HG03354 (cell line): Measurements from ENCODE around the gene AARS2.
A peak's percentile ranks its signal among the peaks of the same experiment; 100 is the strongest.
"Not testable (repeated sequence)": the region's sequence is repeated elsewhere in the genome, so short reads cannot be mapped to it uniquely, and the experiment has no call there.

ENCODE experiments used
- ATAC-seq: cut with Tn5 transposase; IDR thresholded peaks from one replicate; pipeline ENCODE4 v1.9.1; 2021; ENCODE audit warnings: mild to moderate bottlenecking; ENCODE audit not compliant: unreplicated experiment, poor library complexity, severe bottlenecking

AARS2 gene

GRCh38 chr6:44312901-44313788, at the start of gene AARS2:
AARS2 (minus strand) TSS chr6:44313347; CDS start chr6:44313323, 24 bp downstream.
- ATAC-seq: peak; percentile 94

GRCh38 chr6:44361947-44362346, 48.8 kb upstream of the AARS2 start:
- ATAC-seq: no peak

DNA sequence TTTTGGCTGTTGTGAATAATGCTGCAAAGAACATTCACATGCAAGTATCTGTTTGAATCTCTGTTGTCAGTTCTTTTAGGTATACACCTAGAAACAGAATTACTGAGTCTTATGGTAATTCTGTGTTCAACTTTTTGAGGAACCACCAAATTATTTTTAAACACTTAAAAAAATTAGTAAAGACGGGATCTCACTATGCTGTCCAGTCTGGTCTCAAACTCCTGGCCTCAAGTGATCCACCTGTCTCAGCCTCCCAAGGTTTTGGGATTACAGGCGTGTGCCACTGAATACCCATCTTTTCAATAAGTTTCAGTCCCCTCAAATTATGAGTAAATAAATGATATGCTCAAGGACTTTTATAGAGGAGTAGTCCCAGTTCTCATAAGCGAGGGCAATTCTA, 46.8 kb upstream of the AARS2 start:
- ATAC-seq: no peak

DNA sequence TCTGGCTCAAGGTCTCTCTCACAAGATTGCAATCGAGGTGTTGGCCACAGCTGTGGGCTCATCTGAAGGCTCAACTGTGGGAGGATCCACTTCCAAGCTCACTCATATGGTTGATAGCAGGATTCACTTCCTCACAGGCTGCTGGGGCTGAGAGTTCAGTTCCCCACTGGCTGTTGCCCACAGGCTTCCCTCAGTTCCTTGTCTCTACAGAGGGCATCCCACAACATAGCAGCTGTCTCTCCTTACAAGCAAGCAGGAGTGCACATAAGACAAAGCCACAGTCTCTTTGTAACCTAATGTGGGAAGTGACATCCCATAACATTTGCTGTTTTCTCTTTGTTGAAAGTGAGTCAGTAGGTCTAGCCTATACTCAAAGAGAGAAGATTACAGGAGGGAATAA, 43.3 kb upstream of the AARS2 start:
- ATAC-seq: no peak

DNA sequence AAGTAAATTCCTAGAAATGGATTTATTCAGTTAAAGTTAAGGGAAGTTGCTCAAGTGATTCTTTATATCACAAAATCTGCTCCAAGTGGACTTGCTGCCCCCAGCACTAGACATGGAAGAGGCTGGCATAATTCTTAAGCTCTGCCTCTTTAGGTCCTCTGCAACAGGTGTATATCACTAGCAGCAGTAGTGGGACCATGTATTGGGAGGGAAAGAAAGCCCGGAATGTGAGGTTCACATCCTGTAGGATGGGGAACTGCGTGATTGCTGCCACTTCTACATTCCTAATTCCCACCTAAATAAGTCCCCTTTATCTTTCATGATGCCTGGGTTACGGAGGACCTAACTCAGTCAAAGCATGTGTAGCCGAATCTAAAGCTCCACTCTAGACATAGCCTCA, 42.5 kb upstream of the AARS2 start:
- no peak for ATAC-seq

DNA sequence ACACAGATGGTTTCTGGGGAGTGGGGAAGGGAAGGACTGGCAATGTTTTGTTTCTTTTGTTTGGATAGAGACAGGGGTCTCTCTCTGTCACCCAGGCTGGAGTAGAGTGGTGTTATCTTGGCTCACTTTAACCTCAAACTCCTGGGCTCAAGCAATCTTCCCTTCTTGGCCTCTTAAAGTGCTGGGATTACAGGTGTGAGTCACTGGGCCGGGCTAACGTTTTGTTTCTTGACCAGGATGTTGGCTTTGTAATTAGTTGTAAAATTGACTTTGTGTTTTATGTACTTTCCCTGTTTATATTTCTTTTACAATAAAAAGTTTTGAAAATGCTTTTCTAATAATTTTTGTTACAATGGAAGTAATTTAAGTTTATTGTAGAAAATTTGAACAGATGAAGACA, 40.2 kb upstream of the AARS2 start:
- ATAC-seq: no peak

GRCh38 chr6:44352259-44352658, 39.1 kb upstream of the AARS2 start:
- ATAC-seq: no peak

DNA sequence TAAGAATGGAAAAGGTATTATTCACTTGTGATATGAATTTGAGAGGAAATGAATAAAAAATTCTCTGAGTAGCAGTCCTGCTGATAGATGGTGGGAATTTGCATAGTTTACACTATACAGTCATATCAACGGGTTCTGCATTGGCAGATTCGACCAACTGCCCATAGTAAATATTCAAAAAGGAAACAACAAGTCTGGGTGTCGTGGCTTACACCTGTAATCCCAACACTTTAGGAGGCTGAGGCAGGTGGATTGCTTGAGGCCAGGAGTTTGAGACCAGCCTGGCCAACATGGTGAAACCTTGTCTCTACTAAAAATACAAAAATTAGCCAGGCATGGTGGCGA, 37.5 kb upstream of the AARS2 start:
- ATAC-seq: not testable (repeated sequence)

DNA sequence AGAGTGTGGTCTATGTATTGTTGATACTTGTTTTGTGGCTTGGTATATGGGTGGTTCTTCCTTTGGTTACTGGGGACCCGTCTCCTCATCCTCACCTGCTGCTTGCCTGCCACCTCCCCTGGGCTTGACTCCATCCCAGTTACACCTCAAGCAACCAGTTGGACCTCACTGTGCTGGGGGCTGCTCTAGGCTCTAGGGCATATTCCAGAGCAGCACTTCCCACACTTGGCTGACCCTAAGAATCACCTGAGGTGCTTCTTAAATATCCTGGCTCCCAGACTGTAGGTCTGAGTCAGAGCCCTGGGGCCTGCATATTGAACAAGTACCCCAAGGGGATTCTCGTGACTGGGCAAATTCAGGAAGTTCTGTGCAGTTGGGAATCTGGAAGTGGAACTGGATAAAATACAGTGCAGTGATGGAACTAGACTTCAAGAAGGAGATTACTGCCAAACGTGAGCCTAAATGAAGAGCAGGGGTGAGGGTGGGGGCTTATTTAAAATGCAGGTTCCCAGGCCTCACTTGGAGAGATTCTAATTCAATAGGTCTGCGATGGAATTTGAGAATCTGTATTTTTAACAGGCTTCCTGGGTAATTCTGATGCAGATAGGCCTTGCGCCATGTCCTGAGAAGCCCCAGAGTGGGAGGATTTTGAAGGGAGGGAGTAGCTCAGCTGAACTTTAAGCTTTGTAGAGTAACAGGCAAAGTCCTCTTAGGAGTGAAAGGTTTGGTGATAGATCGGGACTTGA, 36.9 kb upstream of the AARS2 start:
- ATAC-seq: no peak

DNA sequence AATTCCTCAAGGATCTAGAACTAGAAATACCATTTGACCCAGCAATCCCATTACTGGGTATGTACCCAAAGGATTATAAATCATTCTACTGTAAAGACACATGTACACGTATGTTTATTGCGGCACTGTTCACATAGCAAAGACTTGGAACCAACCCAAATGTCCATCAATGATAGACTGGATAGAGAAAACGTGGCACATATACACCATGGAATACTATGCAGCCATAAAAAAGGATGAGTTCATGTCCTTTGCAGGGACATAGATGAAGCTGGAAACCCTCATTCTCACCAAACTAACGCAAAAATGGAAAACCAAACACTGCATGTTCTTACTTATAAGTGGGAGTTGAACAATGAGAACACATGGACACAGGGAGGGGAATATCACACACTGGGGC, 33.7 kb upstream of the AARS2 start:
- not testable (repeated sequence) for ATAC-seq

GRCh38 chr6:44342489-44342888, 29.3 kb upstream of the AARS2 start, which contains the start of gene SPATS1:
SPATS1 (plus strand) TSS chr6:44342650; CDS start chr6:44343096, 446 bp downstream.
- ATAC-seq: no peak

DNA sequence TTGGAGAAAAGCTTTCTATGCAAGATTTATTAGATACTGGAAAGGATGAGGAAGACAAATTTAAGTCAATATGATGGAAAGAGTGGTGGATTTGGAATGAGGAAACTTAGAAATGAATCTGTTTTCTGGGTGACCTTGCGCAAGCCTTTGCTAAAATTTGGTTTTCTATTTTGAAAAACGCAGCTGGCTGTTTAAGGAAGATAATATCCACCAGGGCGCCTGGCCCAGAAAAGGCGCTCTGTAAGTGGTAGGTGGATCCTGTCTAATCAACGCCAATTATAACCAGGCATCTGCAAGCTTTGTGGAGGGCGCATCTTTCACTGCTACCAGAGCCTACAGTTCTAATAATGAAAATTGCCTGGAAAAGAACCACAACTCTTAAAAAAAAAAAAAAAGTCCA, 28.9 kb upstream of the AARS2 start:
- ATAC-seq: no peak

DNA sequence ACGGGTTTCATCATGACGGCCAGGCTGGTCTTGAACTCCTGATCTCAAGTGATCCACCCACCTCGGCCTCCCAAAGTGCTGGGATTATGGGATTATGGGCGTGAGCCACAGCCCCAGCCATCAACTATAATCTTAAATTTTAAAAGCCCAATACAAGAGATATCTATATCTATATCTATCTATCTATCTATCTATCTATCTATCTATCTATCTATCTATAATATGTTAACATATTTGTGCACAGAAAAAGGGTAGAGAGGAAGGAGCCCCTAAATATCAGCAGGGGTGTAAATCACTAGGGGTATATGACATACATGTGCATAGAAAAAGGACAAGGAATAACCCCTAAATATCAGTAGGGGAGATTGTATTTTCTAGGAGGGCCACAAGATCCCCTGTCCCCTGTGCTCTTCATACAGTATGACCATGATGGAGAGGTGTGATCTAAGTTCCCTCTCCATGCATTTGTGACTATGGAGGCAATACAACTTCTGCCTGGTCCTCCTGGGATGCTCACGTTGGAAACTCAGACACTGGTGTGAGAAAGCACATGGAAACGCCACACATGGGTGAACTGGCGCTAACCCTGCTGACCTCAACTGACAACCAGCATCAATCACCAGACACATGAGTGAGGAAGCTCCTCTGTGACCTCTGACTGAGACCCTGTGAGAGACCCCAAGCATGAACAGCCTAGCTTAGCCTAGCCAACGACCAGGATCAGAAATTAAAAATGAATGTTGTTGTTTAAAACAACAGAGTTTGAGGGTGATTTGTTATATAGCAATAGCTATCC, 28.1 kb upstream of the AARS2 start:
- no peak for ATAC-seq

DNA sequence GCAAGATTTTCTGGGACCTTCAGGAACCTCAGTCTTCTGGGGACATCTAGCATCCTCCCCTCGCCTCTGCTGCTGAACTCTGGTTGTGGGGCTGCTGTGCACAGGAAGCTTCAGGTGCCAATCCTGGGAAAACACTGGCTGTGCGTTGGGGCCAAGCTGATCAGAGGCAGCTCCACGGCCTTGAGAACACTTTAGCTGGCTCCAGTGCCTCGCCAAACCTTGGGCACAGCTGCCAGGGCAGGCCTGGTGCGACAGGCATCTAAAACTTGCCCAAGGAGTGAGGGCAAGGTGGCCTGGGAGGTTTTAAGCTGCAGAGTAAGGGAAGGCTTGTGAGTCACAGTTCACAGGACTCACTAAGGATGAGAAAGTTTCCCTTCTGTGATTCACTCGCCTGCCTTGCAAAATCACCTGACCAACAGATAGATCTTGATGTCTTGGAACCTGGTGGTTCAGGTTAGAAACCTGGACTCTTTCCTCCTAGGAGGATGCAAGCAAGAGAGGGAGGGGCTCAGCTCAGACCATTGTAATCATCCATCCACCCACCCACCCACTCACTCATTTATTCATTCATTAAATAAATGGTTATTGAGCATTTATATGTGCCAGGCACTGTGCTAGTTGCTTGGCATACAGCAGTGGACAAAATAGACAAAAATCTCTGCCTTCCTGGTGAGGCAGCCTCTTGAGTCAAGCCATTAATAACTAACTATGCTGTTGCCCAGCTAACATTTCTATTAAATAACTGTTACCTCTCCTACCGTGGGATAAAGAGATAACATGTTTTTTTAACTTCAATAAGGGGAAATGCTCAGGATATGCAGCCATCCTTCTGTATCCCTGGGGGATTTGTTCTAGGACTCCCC, 26.8 kb upstream of the AARS2 start:
- ATAC-seq: no peak

GRCh38 chr6:44339301-44339700, 26.2 kb upstream of the AARS2 start:
- no peak for ATAC-seq

GRCh38 chr6:44338228-44339122, 25.3 kb upstream of the AARS2 start:
- peak; percentile 77 for ATAC-seq

DNA sequence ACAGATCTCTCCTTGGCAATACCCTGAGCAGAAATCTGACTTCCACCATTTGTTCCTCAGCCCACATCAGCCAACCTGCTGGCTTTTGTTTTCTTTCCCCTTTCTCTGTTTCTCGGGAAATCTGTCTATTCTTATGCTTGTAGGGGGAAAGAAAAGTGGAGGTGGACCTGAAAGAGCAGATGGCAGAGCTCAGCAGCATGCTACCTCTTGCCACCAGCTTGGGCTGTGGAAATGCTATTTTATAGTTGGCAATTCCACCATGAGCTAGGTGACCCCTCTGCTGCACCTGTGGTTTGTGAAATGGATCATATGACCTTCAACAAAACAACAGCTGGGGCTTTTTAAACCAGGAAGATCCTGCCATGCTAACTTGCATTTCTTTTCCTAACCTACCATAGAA, 22.5 kb upstream of the AARS2 start:
- ATAC-seq: no peak

- ATAC-seq: no peak
Observed at GRCh38 chr6:44333942-44334341, 20.8 kb upstream of the AARS2 start.
